Fibroblast of lung (primary cell): ENCODE measurements around the gene NTRK2.

Source experiments
- CTCF ChIP-seq, 2 donors: IDR thresholded peaks in 1 of 2; conservative IDR thresholded peaks in 1 of 2; 1 replicate in 1 of 2; 2 replicates in 1 of 2; pipeline ENCODE4 v1.5.1; 2011 to 2012; ENCODE audit warnings: low read length in 2 of 2, control low read depth in 1 of 2, inconsistent platforms in 1 of 2, low read depth in 1 of 2, mild to moderate bottlenecking in 1 of 2
- EZH2 ChIP-seq: IDR thresholded peaks from 2 replicates; pipeline ENCODE4 v1.5.1; 2012; ENCODE audit warnings: low read length, control low read depth, mild to moderate bottlenecking; ENCODE audit errors: missing control alignments

GRCh38 chr9:84971571-84971970, 302.0 kb downstream of the NTRK2 start:
- TF ChIP-seq CTCF (conservative IDR thresholded peaks at IDR 0.05 in 1 of 2, IDR thresholded peaks at IDR 0.05 in 1 of 2; ENCODE audit: low read depth in 1 of 2, low read length in 2 of 2), result no peak
- TF ChIP-seq EZH2, result no peak
